ENCODE results near the gene NBAS. TPM values are rescaled to one million over a fixed set of nuclear protein-coding genes. Genes with fewer than 3 reads are reported as not detected.

NBAS gene
- total and polyA plus RNA-seq, 8 donors, result 26.6 to 36.7 (median 31.1) TPM

- 87 to 95% methylated on average over 7 of the region's 7 CpGs for WGBS, 2 donors
- ATAC-seq (no peak), FAIRE-seq (no peak), DNase-seq (no peak)
- Histone ChIP-seq H3K27me3 (no peaks in the 10 kb centered on the region), H3K27ac (no peak overlapping the region), H3K4me3 (no peak overlapping the region), H3K9me3 (peaks cover 0 to 5% (median 0%) of the 10 kb centered on the region in 4 donors), H3K4me1 (no peaks in the 10 kb centered on the region), H3K36me3 (no peaks in the 10 kb centered on the region)
- no peak for TF ChIP-seq CTCF (IDR thresholded peaks at IDR 0.05)
- intact Hi-C loops (cut with DNase I), result no loop called here
These were observed 330.4 kb downstream of the NBAS start for GRCh38 chr2:15230599-15231192.

DNA sequence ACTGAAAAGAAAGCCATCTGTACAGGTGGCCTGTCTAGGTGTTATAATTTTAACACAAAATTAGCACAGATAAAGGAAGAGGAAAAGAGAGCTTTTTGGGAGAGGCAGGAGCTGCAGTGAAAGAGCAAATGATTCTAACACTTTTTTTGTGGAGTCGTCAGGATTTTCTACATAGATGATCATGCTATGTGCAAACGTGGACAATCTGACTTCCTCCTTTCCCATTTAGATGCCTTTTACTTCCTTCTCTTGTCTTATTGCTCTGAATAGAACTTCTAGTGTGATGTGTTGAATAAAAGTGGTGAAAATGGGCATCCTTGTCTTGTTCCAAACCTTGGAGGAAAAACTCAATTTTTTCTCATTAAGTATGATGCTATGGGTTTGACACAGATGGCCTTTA is 334.5 kb downstream of the NBAS start:
- no peak for TF ChIP-seq CTCF (IDR thresholded peaks at IDR 0.05)
- Histone ChIP-seq H3K4me3 (no peak overlapping the region), H3K4me1 (peaks cover 0 to 5% (median 0%) of the 10 kb centered on the region in 3 donors), H3K36me3 (no peaks in the 10 kb centered on the region), H3K27ac (no peak overlapping the region), H3K9me3 (peaks cover 0 to 5% (median 0%) of the 10 kb centered on the region in 4 donors), H3K27me3 (no peaks in the 10 kb centered on the region)
- FAIRE-seq (no peak), DNase-seq (no peak), ATAC-seq (no peak)
- intact Hi-C loops (cut with DNase I), result no loop called here
- 68 to 87% methylated on average over 2 of the region's 2 CpGs for WGBS, 2 donors

- no peak for ATAC-seq
- Histone ChIP-seq H3K4me1 (peaks cover 0 to 5% (median 0%) of the 10 kb centered on the region in 3 donors), H3K4me3 (no peak overlapping the region), H3K27me3 (no peaks in the 10 kb centered on the region), H3K27ac (no peak overlapping the region), H3K9me3 (peaks cover 0 to 5% (median 0%) of the 10 kb centered on the region in 4 donors), H3K36me3 (no peaks in the 10 kb centered on the region)
- intact Hi-C loops (cut with DNase I), result no loop called here
- WGBS, 2 donors, result 96% methylated on average over 4 of the region's 4 CpGs
- no peak for FAIRE-seq
- no peak for DNase-seq
- no peak for TF ChIP-seq CTCF (IDR thresholded peaks at IDR 0.05)
These were observed 336.0 kb downstream of the NBAS start for GRCh38 chr2:15225131-15225530.

DNA sequence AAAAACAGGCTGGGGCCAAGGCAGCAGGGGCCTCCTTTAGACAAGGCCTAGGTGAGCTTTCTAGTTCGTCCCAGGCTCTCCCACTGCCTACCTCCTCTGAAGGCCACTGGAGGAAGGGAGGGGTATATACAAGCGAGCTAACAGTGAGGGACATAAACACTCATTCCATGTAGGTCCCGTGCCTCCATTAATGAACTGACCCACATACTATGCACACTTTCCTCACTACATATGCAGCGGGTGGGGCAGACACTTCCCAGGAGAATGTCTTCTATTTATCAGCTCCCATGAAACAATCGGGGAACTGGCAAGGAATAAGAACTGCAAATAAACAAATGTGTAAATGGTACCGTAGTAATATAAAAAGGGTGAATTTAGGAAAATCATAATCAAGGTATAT is 336.5 kb downstream of the NBAS start:
- ATAC-seq (no peak), FAIRE-seq (no peak)

More for the DNA sequence above, 336.5 kb downstream of the NBAS start:
- Histone ChIP-seq H3K4me3 (no peak overlapping the region), H3K9me3 (peaks cover 0 to 5% (median 0%) of the 10 kb centered on the region in 4 donors), H3K4me1 (peaks cover 0 to 5% (median 0%) of the 10 kb centered on the region in 3 donors), H3K27ac (no peak overlapping the region), H3K36me3 (no peaks in the 10 kb centered on the region), H3K27me3 (no peaks in the 10 kb centered on the region)
- intact Hi-C loops (cut with DNase I), result no loop called here
- 91 to 94% methylated on average over 6 of the region's 6 CpGs for WGBS, 2 donors
- no peak for TF ChIP-seq CTCF (IDR thresholded peaks at IDR 0.05)
- no peak for DNase-seq
